Subcutaneous adipose tissue (tissue), 4 donors: ENCODE data around the gene SEPTIN8. TPM values are rescaled to one million over a fixed set of nuclear protein-coding genes. Genes with fewer than 3 reads are reported as not detected.

Source experiments
- total RNA-seq, 4 donors: library from RNA; depleted of rRNA; stranded (reverse); fragments of >200 nt; gene quantifications; one replicate each; pipeline ENCODE4 v1.1.0, GENCODE V29; 2016
- TF ChIP-seq, protein P1 (sequence below): fragments of 450-650 bp; IDR thresholded peaks from one replicate; pipeline ENCODE4 v1.5.1; 2016; ENCODE audit warnings: low read depth, mild to moderate bottlenecking, control low read depth, antibody characterized with exemption, moderate library complexity

Gene SEPTIN8
- total RNA-seq, 4 donors from 2014 or later: 19.9 to 30.8 (median 22.4) TPM

DNA sequence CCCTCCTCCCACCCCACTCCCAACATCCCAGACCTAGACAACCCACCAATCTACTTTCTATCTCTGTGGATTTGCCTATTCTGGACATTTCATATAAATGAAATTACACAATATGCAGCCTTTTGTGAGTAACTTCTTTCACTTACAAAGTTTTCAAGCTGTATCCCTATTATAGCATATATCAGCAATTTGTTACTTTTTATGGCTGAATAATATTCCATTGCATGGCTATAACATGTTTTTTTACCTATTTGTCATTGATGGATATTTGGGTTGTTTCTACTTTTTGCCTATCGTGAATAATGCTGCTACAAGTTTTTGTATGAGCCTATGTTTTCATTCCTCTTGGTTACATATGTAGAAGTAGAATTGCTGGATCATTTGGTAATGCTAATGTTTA, 37.8 kb downstream of the SEPTIN8 start:
- TF ChIP-seq, protein P1, sequence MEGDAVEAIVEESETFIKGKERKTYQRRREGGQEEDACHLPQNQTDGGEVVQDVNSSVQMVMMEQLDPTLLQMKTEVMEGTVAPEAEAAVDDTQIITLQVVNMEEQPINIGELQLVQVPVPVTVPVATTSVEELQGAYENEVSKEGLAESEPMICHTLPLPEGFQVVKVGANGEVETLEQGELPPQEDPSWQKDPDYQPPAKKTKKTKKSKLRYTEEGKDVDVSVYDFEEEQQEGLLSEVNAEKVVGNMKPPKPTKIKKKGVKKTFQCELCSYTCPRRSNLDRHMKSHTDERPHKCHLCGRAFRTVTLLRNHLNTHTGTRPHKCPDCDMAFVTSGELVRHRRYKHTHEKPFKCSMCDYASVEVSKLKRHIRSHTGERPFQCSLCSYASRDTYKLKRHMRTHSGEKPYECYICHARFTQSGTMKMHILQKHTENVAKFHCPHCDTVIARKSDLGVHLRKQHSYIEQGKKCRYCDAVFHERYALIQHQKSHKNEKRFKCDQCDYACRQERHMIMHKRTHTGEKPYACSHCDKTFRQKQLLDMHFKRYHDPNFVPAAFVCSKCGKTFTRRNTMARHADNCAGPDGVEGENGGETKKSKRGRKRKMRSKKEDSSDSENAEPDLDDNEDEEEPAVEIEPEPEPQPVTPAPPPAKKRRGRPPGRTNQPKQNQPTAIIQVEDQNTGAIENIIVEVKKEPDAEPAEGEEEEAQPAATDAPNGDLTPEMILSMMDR: no peak

- TF ChIP-seq, protein P1: no peak
Observed at GRCh38 chr5:132737982-132738681, 38.9 kb downstream of the SEPTIN8 start.

DNA sequence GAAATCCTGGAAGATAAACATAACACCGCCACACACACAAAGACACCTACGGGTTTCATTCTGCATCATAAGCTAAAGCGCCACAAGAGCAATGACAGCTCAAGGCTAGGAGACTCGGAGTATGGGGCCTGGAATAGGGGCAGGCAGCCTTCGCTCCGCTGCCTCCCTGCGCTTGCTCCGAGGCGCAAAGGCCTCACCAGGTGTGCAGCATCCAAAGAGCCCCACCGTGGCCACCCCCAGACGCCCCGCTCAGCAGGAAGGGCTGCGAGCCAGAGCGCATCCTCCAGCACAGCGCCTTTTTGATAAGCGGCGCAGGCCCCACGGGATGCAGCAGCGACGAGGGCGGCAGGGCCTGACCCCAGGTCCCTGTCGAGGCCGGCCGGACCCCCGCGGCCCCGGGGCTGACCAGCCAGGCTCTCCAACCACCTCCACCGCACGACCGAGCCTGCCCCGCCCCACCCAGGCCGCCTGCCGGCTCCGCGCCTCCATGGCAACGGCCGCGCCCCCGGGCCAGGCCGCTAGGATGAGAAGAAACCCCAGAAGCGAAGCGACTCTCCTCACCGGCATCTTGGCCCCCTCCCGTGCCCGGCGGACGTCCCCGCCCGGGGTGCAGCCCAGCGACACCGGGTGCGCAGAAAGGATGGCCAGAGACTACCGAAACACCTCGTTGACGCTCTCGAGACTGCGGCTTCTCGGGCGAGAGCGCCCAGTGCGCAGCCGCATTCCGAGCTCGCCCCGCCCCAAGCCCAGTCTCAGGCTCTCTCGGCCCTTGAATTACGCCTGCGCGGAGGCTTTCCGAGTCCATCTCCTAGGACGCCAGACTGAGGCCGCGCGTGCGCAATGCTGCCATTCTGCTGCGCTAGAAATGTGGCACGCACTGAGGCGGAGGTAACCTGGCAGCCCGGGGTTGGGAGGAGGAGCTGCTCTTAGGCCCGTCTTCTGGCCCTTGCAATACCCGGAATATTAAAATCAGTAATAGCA, 39.9 kb downstream of the SEPTIN8 start, which contains the start of gene KIF3A:
Gene KIF3A (minus strand): TSS at position 694 of the 981 bp plus-strand sequence. CDS start 127 bp downstream, at position 567.
- TF ChIP-seq, protein P1: no peak

- TF ChIP-seq, protein P1: no peak
Observed at GRCh38 chr5:132734687-132735086, 42.4 kb downstream of the SEPTIN8 start.

DNA sequence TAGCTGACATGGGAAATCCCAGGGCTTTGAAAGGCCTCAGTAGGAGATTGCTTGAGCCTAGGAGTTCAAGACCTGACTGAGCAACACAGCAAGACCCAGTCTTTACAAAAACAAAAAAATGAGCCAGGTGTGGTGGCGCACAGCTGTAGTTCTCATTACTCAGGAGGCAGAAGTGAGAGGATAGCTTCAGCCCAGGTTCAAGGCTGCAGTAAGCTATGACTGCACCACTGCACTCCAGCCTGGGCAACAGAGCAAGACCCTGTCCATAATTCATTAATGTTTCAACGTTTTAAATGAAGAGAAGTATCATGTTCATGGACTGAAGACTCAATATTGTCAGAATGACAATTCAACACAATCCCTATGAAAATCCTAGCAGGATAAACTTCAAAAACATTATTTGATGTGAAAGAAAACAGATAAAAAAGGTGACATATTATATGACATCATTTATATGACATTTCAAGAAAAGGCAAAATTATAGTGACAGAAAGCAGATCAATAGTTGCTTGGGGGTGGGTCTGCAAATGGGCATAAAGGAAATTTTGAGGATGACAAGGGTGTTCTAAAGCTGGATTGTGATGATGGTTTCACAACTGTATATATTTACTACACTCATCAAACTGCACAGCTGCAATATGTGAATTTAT, 43.4 kb downstream of the SEPTIN8 start:
- TF ChIP-seq, protein P1: no peak

GRCh38 chr5:132729896-132730295, 47.1 kb downstream of the SEPTIN8 start:
- TF ChIP-seq, protein P1: no peak
